Measurements from ENCODE around the gene ARL2.

DNA sequence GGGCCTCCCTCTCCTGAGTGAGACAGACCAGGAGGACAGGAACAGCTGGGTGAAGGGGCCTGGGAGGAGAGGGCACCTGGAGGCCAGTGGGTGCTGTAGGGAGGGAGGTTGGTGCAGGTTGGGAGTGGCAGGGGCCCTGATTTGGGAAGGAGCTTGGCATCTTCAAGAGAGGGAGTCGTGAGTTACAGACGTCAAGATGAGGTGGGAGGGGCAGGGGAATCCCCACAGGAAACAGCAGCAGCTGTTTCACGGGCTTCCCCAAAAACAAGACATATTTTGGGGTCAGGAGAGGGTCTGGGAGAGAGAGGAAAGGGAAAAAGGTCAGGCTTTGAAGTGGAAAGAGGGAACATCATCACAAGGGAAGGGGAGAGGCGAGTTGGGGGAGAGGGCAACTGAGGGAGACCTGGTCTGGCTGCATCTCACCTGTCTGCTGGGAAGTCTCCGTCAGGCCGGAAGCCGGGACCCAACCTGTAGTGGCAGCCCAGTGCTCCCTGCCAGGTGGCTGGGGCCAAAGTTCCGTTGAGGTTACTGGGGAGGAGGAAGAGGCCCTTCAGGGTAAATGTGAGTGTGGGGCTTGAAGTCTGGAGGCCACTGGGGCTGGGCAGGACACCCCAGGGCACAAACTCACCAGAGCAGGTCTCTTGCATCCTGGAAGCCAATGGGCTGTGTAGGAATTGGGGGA, 40.0 kb downstream of the ARL2 start:
- TF ChIP-seq CTCF (IDR thresholded peaks at IDR 0.05), result no peak
- TF ChIP-seq E2F5 (CRISPR knock-in tag; IDR thresholded peaks at IDR 0.05), result no peak
- TF ChIP-seq CBFB (CRISPR knock-in tag; IDR thresholded peaks at IDR 0.05; ENCODE audit: low read depth), result no peak
- TF ChIP-seq, protein P1, sequence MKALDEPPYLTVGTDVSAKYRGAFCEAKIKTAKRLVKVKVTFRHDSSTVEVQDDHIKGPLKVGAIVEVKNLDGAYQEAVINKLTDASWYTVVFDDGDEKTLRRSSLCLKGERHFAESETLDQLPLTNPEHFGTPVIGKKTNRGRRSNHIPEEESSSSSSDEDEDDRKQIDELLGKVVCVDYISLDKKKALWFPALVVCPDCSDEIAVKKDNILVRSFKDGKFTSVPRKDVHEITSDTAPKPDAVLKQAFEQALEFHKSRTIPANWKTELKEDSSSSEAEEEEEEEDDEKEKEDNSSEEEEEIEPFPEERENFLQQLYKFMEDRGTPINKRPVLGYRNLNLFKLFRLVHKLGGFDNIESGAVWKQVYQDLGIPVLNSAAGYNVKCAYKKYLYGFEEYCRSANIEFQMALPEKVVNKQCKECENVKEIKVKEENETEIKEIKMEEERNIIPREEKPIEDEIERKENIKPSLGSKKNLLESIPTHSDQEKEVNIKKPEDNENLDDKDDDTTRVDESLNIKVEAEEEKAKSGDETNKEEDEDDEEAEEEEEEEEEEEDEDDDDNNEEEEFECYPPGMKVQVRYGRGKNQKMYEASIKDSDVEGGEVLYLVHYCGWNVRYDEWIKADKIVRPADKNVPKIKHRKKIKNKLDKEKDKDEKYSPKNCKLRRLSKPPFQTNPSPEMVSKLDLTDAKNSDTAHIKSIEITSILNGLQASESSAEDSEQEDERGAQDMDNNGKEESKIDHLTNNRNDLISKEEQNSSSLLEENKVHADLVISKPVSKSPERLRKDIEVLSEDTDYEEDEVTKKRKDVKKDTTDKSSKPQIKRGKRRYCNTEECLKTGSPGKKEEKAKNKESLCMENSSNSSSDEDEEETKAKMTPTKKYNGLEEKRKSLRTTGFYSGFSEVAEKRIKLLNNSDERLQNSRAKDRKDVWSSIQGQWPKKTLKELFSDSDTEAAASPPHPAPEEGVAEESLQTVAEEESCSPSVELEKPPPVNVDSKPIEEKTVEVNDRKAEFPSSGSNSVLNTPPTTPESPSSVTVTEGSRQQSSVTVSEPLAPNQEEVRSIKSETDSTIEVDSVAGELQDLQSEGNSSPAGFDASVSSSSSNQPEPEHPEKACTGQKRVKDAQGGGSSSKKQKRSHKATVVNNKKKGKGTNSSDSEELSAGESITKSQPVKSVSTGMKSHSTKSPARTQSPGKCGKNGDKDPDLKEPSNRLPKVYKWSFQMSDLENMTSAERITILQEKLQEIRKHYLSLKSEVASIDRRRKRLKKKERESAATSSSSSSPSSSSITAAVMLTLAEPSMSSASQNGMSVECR (CRISPR knock-in tag; IDR thresholded peaks at IDR 0.05; ENCODE audit: borderline replicate concordance), result no peak
- TF ChIP-seq NFE2L1 (CRISPR knock-in tag; IDR thresholded peaks at IDR 0.05), result no peak
- TF ChIP-seq, protein P2, sequence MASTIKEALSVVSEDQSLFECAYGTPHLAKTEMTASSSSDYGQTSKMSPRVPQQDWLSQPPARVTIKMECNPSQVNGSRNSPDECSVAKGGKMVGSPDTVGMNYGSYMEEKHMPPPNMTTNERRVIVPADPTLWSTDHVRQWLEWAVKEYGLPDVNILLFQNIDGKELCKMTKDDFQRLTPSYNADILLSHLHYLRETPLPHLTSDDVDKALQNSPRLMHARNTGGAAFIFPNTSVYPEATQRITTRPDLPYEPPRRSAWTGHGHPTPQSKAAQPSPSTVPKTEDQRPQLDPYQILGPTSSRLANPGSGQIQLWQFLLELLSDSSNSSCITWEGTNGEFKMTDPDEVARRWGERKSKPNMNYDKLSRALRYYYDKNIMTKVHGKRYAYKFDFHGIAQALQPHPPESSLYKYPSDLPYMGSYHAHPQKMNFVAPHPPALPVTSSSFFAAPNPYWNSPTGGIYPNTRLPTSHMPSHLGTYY (CRISPR knock-in tag; IDR thresholded peaks at IDR 0.05), result no peak

Data from WTC11 (cell line).